GM12878 (cell line): ENCODE data around the gene SLC38A2. TPM values are rescaled to one million over a fixed set of nuclear protein-coding genes. Genes with fewer than 3 reads are reported as not detected.

ENCODE experiments used
- ATAC-seq: fragments of 200-7000 bp; cut with Tn5 transposase; 3 replicates; pipeline ENCODE4 v1.9.1; 2020; ENCODE audit warnings: mild to moderate bottlenecking, moderate library complexity
- BruUV-seq: library from RNA; stranded (reverse); fragments of 400-500 nt; replicated peaks from 2 replicates; lab custom pipeline; 2021; lab: Mats Ljungman, UMichigan
- CTCF ChIA-PET: fragments of 300-600 bp; sonication (Branson Sonifier 250); formaldehyde crosslinking; extraction: SDS; loops from one replicate; lab custom pipeline; 2021; ENCODE audit warnings: inconsistent platforms; lab: Yijun Ruan, JAX
- POLR2A ChIA-PET: fragments of 350-600 bp; formaldehyde crosslinking; extraction: SDS; loops from one replicate; lab custom pipeline; 2021; ENCODE audit warnings: inconsistent platforms; lab: Charles Lee
- RAD21 ChIA-PET: fragments of 300-600 bp; sonication (Branson Sonifier 250); formaldehyde crosslinking; loops from one replicate; lab custom pipeline; 2023; ENCODE audit warnings: antibody characterized with exemption; ENCODE audit not compliant: unreplicated experiment; lab: Charles Lee
- SMC1A ChIA-PET: fragments of 300-600 bp; sonication (Branson Sonifier 250); formaldehyde crosslinking; loops from one replicate; lab custom pipeline; 2023; ENCODE audit not compliant: unreplicated experiment, uncharacterized antibody; lab: Charles Lee
- DNase-seq: peaks from one replicate; pipeline ENCODE4 v3.0.0-alpha.2; 2011; ENCODE audit warnings: low read depth, low spot score
- FAIRE-seq: peaks from 3 replicates; lab custom pipeline; 2011; peaks lifted over from hg19 to GRCh38; lab: Jason Lieb, UNC
- H2AFZ ChIP-seq: 2 replicates; pipeline ENCODE4 v1.6.0; 2011; ENCODE audit warnings: low read depth, low read length, control low read depth; ENCODE audit not compliant: control insufficient read depth
- H3K27ac ChIP-seq: 2 replicates; pipeline ENCODE4 v1.5.1; 2011; ENCODE audit warnings: control low read depth; ENCODE audit not compliant: control insufficient read depth, insufficient read depth
- H3K27me3 ChIP-seq, 2 experiments: replicated peaks in 1 of 2; 2 replicates each; pipeline versions ENCODE4 v1.6.0 to v1.6.1; 2011; ENCODE audit warnings: low read length in 1 of 2; ENCODE audit not compliant: control insufficient read depth in 2 of 2, insufficient read depth in 2 of 2
- H3K36me3 ChIP-seq, 2 experiments: 2 replicates each; pipeline ENCODE4 v1.5.1; 2011; ENCODE audit warnings: low read length in 1 of 2; ENCODE audit not compliant: control insufficient read depth in 2 of 2, insufficient read depth in 2 of 2
- H3K4me1 ChIP-seq: 2 replicates; pipeline ENCODE4 v1.6.1; 2011; ENCODE audit warnings: mild to moderate bottlenecking, low read length, moderate library complexity, mixed read lengths; ENCODE audit not compliant: control insufficient read depth, insufficient read depth
- H3K4me2 ChIP-seq: 2 replicates; pipeline ENCODE4 v1.6.0; 2011; ENCODE audit warnings: control low read depth; ENCODE audit not compliant: control insufficient read depth, insufficient read depth
- H3K4me3 ChIP-seq: fragments of 200-600 bp; sonication (generic); 2 replicates; pipeline ENCODE4 v1.5.1; 2016
- H3K79me2 ChIP-seq: 2 replicates; pipeline ENCODE4 v1.6.0; 2011; ENCODE audit warnings: low read length; ENCODE audit not compliant: control insufficient read depth, insufficient read depth
- H3K9ac ChIP-seq: 2 replicates; pipeline ENCODE4 v1.8.0; 2011; ENCODE audit warnings: low read length, control low read depth, mixed read lengths; ENCODE audit not compliant: control insufficient read depth, insufficient read depth
- H3K9me3 ChIP-seq: replicated peaks from 3 replicates; pipeline ENCODE4 v1.5.1; 2011; ENCODE audit warnings: mild to moderate bottlenecking, low read length; ENCODE audit not compliant: control insufficient read depth, insufficient read depth
- H4K20me1 ChIP-seq: 2 replicates; pipeline ENCODE4 v1.6.0; 2011; ENCODE audit not compliant: control insufficient read depth, insufficient read depth
- KLF5 ChIP-seq: fragments of 450-650 bp; IDR thresholded peaks from 2 replicates; pipeline ENCODE4 v1.6.1; 2014; ENCODE audit warnings: mild to moderate bottlenecking; ENCODE audit not compliant: partially characterized antibody
- WGBS: methylation state at CpG from one replicate; pipeline ENCODE4 v1.1.6; 2016; ENCODE audit warnings: low lambda C conversion rate; ENCODE audit not compliant: insufficient replicate concordance, insufficient coverage; ENCODE audit errors: missing lambda C conversion rate; 5-methylcytosine and 5-hydroxymethylcytosine counted together
- in situ Hi-C: fragments of 300-500 bp; cut with MboI; formaldehyde crosslinking; loops from 9 replicates; pipeline ENCODE4 v1.14.3; 2018; ENCODE audit warnings: mixed read lengths
- intact Hi-C: fragments of 100-400 bp; cut with micrococcal nuclease; formaldehyde crosslinking; loops from one replicate; pipeline ENCODE4 v1.14.2; 2022; ENCODE audit not compliant: unreplicated experiment
- polyA plus RNA-seq, 11 experiments: library from polyadenylated mRNA; depleted of rRNA in 4 of 11; unstranded in 6 of 11; stranded (reverse) in 5 of 11; fragments of >200 nt; fragmentation: Nextera tagmentation in 4 of 11; fragmentation: Illumina TruSeq in 1 of 11; extraction: Ambion mirVana in 4 of 11; extraction: Trizol in 1 of 11; gene quantifications; 1 replicate in 1 of 11; 2 replicates in 10 of 11; pipeline versions ENCODE4 v1.2.1 to v1.2.3, GENCODE V29; 2011 to 2016; ENCODE audit warnings: inconsistent platforms in 2 of 11, missing spikeins in 2 of 11, low read depth in 1 of 11
- total RNA-seq, 4 experiments: library from RNA; depleted of rRNA in 3 of 4; stranded (reverse); fragments of >200 nt in 3 of 4; fragmentation: Illumina TruSeq in 1 of 4; extraction: Trizol in 1 of 4; gene quantifications; 2 replicates each; pipeline versions ENCODE4 v1.2.1 to v1.2.3, GENCODE V29; 2013 to 2021
- TF ChIP-seq, protein P1 (sequence below): IDR thresholded peaks from 2 replicates; pipeline ENCODE4 v1.6.1; 2011; ENCODE audit warnings: borderline replicate concordance, low read depth, mild to moderate bottlenecking, moderate library complexity, low read length; ENCODE audit not compliant: insufficient read depth, poor library complexity, severe bottlenecking

SLC38A2 gene
- total and polyA plus RNA-seq, 10 of the 15 experiments (the other 5 are each of a cell fraction or from before 2014, with no cell fraction given) = 36.2 to 118 (median 79.8) TPM

DNA sequence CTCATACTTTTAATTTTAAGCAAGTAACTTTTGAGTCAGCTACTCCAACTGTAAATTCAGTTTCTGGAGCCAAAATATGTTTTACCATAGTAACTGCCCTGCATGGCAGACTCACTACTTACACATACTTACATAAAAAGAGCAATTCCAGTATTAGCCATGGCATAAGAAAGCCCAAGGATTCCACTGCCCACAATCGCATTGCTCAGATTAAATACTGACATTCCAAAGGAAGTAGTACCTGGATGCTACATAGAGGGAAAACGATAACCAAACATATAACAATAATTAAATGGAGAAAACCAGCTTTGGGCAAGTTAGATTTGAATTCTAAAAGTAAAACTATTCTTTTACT lies 2.2 kb downstream of the SLC38A2 start:
- no peak overlapping the region for H2AFZ ChIP-seq
- 28% methylated on average over 2 of the region's 2 CpGs for WGBS
- TF ChIP-seq KLF5 = no peak
- TF ChIP-seq, protein P1, sequence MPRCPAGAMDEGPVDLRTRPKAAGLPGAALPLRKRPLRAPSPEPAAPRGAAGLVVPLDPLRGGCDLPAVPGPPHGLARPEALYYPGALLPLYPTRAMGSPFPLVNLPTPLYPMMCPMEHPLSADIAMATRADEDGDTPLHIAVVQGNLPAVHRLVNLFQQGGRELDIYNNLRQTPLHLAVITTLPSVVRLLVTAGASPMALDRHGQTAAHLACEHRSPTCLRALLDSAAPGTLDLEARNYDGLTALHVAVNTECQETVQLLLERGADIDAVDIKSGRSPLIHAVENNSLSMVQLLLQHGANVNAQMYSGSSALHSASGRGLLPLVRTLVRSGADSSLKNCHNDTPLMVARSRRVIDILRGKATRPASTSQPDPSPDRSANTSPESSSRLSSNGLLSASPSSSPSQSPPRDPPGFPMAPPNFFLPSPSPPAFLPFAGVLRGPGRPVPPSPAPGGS = peak; percentile 58
- peaks cover 75% of the 10 kb centered on the region for H3K79me2 ChIP-seq
- no peaks in the 10 kb centered on the region for H3K27me3 ChIP-seq
- SMC1A ChIA-PET = interaction anchor here (0.5 to 3.1 kb wide), 18 partner anchors 8 to 301 kb away, joined by 3 to 28 read pairs (median 4); no protein-coding TSS in a partner anchor
- peaks cover 24% of the 10 kb centered on the region for H3K4me1 ChIP-seq
- POLR2A ChIA-PET = interaction anchor here (0.7 to 2.9 kb wide), 3 partner anchors 22 to 193 kb away, joined by 3 to 12 read pairs (median 4); no protein-coding TSS in a partner anchor
- no peak for ATAC-seq
- in situ Hi-C loops = no loop called here
- peak overlapping the region; percentile 83 for H3K4me2 ChIP-seq
- no peaks in the 10 kb centered on the region; the same call in 1 of the 2 replicates for H4K20me1 ChIP-seq
- H3K36me3 ChIP-seq = peaks cover 2 to 36% of the 10 kb centered on the region in 2 experiments
- intact Hi-C loops = loop anchor here (5.0 to 10.0 kb wide), 6 partner anchors 102 to 1156 kb away; partner anchors contain the start of gene ANO6
- BruUV-seq = TSS peak; percentile 50
- H3K27ac ChIP-seq = no peak overlapping the region; the same call in 1 of the 2 replicates
- H3K4me3 ChIP-seq = peak overlapping the region; percentile 75
- H3K9ac ChIP-seq = peak overlapping the region; percentile 42; the same call in 1 of the 2 replicates
- DNase-seq = no peak
- FAIRE-seq = no peak
- CTCF ChIA-PET = interaction anchor here (1.0 to 3.4 kb wide), 5 partner anchors 16 to 246 kb away, joined by 3 to 13 read pairs (median 3); no protein-coding TSS in a partner anchor
- RAD21 ChIA-PET = interaction anchor here (0.7 to 3.3 kb wide), 14 partner anchors 14 to 304 kb away, joined by 3 to 19 read pairs (median 4); partner anchors contain the start of gene SLC38A1
- H3K9me3 ChIP-seq = no peaks in the 10 kb centered on the region
